GM23338 (cell line): ENCODE results near the gene PTP4A2.

Experiments
- CREB1 ChIP-seq: fragments of 250-450 bp; sonication (Bioruptor Pico); IDR thresholded peaks from 2 replicates; pipeline ENCODE4 v1.5.0; 2020; ENCODE audit warnings: low read depth, mild to moderate bottlenecking, moderate library complexity
- CTCF ChIP-seq, 2 experiments: fragments of 200-600 bp in 1 of 2; sonication (generic) in 1 of 2; conservative IDR thresholded peaks; 2 replicates each; pipeline versions ENCODE4 v1.5.1 to v1.6.1; 2016 to 2017; ENCODE audit warnings: antibody characterized with exemption in 2 of 2, low read depth in 2 of 2, mild to moderate bottlenecking in 2 of 2, moderate library complexity in 1 of 2
- ETS1 ChIP-seq: IDR thresholded peaks from 2 replicates; pipeline ENCODE4 v1.6.1; 2016; ENCODE audit warnings: antibody characterized with exemption
- EZH2 ChIP-seq: fragments of 200-600 bp; sonication (generic); IDR thresholded peaks from one replicate; pipeline ENCODE4 v1.8.0; 2017; ENCODE audit warnings: antibody characterized with exemption, mild to moderate bottlenecking, low read depth; ENCODE audit not compliant: unreplicated experiment
- EZH2phosphoT487 ChIP-seq: fragments of 200-600 bp; sonication (generic); IDR thresholded peaks from one replicate; pipeline ENCODE4 v1.8.1; 2018; ENCODE audit warnings: antibody characterized with exemption; ENCODE audit not compliant: unreplicated experiment
- JUNB ChIP-seq: IDR thresholded peaks from one replicate; pipeline ENCODE4 v1.6.1; 2016; ENCODE audit warnings: antibody characterized with exemption; ENCODE audit not compliant: unreplicated experiment
- NANOG ChIP-seq: IDR thresholded peaks from 2 replicates; pipeline ENCODE4 v1.6.1; 2016; ENCODE audit warnings: antibody characterized with exemption, borderline replicate concordance
- POLR2AphosphoS5 ChIP-seq: IDR thresholded peaks from 2 replicates; pipeline ENCODE4 v1.6.1; 2016; ENCODE audit warnings: antibody characterized with exemption, low read depth
- REST ChIP-seq: IDR thresholded peaks from one replicate; pipeline ENCODE4 v1.6.1; 2018; ENCODE audit warnings: antibody characterized with exemption; ENCODE audit not compliant: unreplicated experiment
- STAT1 ChIP-seq: IDR thresholded peaks from one replicate; pipeline ENCODE4 v1.6.1; 2016; ENCODE audit warnings: antibody characterized with exemption; ENCODE audit not compliant: unreplicated experiment
- ZNF114 ChIP-seq: fragments of 250-450 bp; sonication (Bioruptor Pico); IDR thresholded peaks from 2 replicates; pipeline ENCODE4 v1.5.0; 2020; ENCODE audit warnings: mild to moderate bottlenecking, moderate library complexity
- ZNF331 ChIP-seq: fragments of 250-450 bp; sonication (Bioruptor Pico); IDR thresholded peaks from 2 replicates; pipeline ENCODE4 v1.5.0; 2020; ENCODE audit warnings: low read depth, mild to moderate bottlenecking, moderate library complexity
- ZNF462 ChIP-seq: fragments of 250-450 bp; sonication (Bioruptor Pico); IDR thresholded peaks from 2 replicates; pipeline ENCODE4 v1.5.0; 2020; ENCODE audit warnings: mild to moderate bottlenecking, moderate library complexity

GRCh38 chr1:31904339-31905092 is 33.7 kb downstream of the PTP4A2 start:
- TF ChIP-seq CTCF (conservative IDR thresholded peaks at IDR 0.05; ENCODE audit: low read depth in 2 of 2), result no peak
- no peak for TF ChIP-seq REST
- TF ChIP-seq CREB1 (CRISPR knock-in tag), result no peak
- no peak for TF ChIP-seq EZH2phosphoT487
- no peak for TF ChIP-seq ZNF114 (CRISPR knock-in tag)
- TF ChIP-seq EZH2, result no peak
- TF ChIP-seq ZNF331, result no peak
- 0 out of 2 replicates have a peak, but pooled peaks have one; percentile 4 for TF ChIP-seq POLR2AphosphoS5
- TF ChIP-seq JUNB, result no peak
- TF ChIP-seq NANOG, result no peak
- no peak for TF ChIP-seq ETS1
- TF ChIP-seq STAT1, result no peak
- no peak for TF ChIP-seq ZNF462
